DND-41 (cell line): ENCODE results near the gene PPP2R2D.

Source experiments
- ATAC-seq: fragments of 200-7000 bp; cut with Tn5 transposase; 3 replicates; pipeline ENCODE4 v1.9.1; 2021; ENCODE audit warnings: low read depth; ENCODE audit not compliant: insufficient read depth
- DNase-seq: peaks from one replicate; pipeline ENCODE4 v3.0.0-alpha.2; 2020
- H2AFZ ChIP-seq: 2 replicates; pipeline ENCODE4 v1.6.0; 2012; ENCODE audit warnings: low read depth, low read length
- H3K27ac ChIP-seq: 2 replicates; pipeline ENCODE4 v1.5.1; 2012; ENCODE audit warnings: low read length, inconsistent platforms
- H3K27me3 ChIP-seq: fragments of 200-600 bp; sonication (generic); 2 replicates; pipeline ENCODE4 v1.6.0; 2012; ENCODE audit warnings: low read length, mild to moderate bottlenecking, inconsistent platforms; ENCODE audit not compliant: insufficient read depth, poor library complexity
- H3K36me3 ChIP-seq: 2 replicates; pipeline ENCODE4 v1.5.1; 2012; ENCODE audit warnings: low read length, inconsistent platforms; ENCODE audit not compliant: insufficient read depth
- H3K4me1 ChIP-seq: 2 replicates; pipeline ENCODE4 v1.5.1; 2012; ENCODE audit warnings: mild to moderate bottlenecking, low read length; ENCODE audit not compliant: insufficient read depth
- H3K4me2 ChIP-seq: 2 replicates; pipeline ENCODE4 v1.6.0; 2012; ENCODE audit warnings: mild to moderate bottlenecking, moderate library complexity, low read length, inconsistent platforms; ENCODE audit not compliant: insufficient read depth
- H3K4me3 ChIP-seq, 2 experiments: fragments of 200-600 bp in 1 of 2; shearing (Covaris generic) in 1 of 2; 2 replicates each; pipeline ENCODE4 v1.5.1; 2012 to 2016; ENCODE audit warnings: inconsistent platforms in 2 of 2, low read length in 2 of 2, mild to moderate bottlenecking in 2 of 2, low read depth in 1 of 2, moderate library complexity in 1 of 2
- H3K79me2 ChIP-seq: 2 replicates; pipeline ENCODE4 v1.6.0; 2012; ENCODE audit warnings: low read length, inconsistent platforms; ENCODE audit not compliant: insufficient read depth
- H3K9ac ChIP-seq: 2 replicates; pipeline ENCODE4 v1.6.0; 2012; ENCODE audit warnings: low read depth, mild to moderate bottlenecking, inconsistent platforms, low read length, moderate library complexity
- H3K9me3 ChIP-seq: 2 replicates; pipeline ENCODE4 v1.5.1; 2012; ENCODE audit warnings: low read length, moderate library complexity, mild to moderate bottlenecking, inconsistent platforms; ENCODE audit not compliant: insufficient read depth, severe bottlenecking
- H4K20me1 ChIP-seq: 2 replicates; pipeline ENCODE4 v1.6.0; 2012; ENCODE audit warnings: low read length; ENCODE audit not compliant: insufficient read depth
- EZH2 ChIP-seq: IDR thresholded peaks from 3 replicates; pipeline ENCODE4 v1.6.1; 2012; ENCODE audit warnings: borderline replicate concordance, low read depth, mild to moderate bottlenecking, moderate library complexity, low read length, inconsistent platforms; ENCODE audit not compliant: severe bottlenecking
- TF ChIP-seq, protein P1 (sequence below): IDR thresholded peaks from 2 replicates; pipeline ENCODE4 v1.5.1; 2012; ENCODE audit warnings: borderline replicate concordance, low read length, moderate library complexity, mild to moderate bottlenecking; ENCODE audit not compliant: poor library complexity, severe bottlenecking; ENCODE audit errors: extremely low read depth

PPP2R2D gene

DNA sequence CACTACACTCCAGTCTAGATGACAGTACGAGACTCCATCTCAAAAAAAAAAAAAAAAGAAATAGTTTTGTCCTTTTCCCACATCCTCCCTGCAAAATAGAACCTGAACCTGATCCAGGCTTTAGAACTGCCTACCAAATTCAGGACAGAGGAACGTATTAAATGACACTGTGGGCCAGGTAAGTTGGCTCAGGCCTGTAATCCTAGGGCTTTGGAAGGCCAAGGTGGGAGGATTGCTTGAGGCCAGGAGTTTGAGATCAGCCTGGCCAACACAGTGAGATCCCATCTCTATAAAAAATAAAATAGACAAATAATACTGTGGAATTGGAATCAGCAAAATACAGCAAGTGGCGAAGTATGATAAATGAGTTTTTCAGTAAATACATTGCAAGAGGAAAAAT, 90.9 kb downstream of the PPP2R2D start:
- H4K20me1 ChIP-seq, result no peaks in the 10 kb centered on the region

DNA sequence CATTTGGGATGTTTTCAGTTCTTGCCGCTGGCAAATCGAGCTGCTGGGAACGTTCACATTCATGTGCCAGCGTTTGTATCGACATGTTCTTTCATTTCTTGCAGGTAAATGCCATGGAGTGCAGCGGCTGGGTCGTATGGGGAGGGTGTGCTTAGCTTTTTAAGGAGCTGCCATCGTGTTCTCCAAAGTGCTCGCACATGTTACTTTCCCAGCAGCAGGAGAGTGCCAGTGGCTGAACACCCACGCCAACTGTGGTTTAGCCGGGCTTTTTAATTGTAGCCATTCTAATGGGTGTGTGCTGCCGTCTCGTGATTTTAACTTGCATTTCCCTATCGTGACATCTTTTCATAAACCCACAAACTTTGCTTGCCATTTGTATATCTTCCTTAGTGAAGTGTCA, 92.5 kb downstream of the PPP2R2D start:
- H2AFZ ChIP-seq, result no peak overlapping the region
- H3K9ac ChIP-seq, result no peak overlapping the region
- no peaks in the 10 kb centered on the region for H3K36me3 ChIP-seq
- no peak for DNase-seq
- ATAC-seq, result no peak
- no peaks in the 10 kb centered on the region for H3K4me1 ChIP-seq
- TF ChIP-seq EZH2, result no peak
- TF ChIP-seq, protein P1, sequence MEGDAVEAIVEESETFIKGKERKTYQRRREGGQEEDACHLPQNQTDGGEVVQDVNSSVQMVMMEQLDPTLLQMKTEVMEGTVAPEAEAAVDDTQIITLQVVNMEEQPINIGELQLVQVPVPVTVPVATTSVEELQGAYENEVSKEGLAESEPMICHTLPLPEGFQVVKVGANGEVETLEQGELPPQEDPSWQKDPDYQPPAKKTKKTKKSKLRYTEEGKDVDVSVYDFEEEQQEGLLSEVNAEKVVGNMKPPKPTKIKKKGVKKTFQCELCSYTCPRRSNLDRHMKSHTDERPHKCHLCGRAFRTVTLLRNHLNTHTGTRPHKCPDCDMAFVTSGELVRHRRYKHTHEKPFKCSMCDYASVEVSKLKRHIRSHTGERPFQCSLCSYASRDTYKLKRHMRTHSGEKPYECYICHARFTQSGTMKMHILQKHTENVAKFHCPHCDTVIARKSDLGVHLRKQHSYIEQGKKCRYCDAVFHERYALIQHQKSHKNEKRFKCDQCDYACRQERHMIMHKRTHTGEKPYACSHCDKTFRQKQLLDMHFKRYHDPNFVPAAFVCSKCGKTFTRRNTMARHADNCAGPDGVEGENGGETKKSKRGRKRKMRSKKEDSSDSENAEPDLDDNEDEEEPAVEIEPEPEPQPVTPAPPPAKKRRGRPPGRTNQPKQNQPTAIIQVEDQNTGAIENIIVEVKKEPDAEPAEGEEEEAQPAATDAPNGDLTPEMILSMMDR, result no peak
- no peak overlapping the region for H3K27ac ChIP-seq
- no peak overlapping the region for H3K4me3 ChIP-seq
- no peaks in the 10 kb centered on the region for H3K79me2 ChIP-seq
- no peaks in the 10 kb centered on the region for H4K20me1 ChIP-seq
- H3K27me3 ChIP-seq, result no peaks in the 10 kb centered on the region
- H3K9me3 ChIP-seq, result no peaks in the 10 kb centered on the region
- H3K4me2 ChIP-seq, result no peak overlapping the region

More for the DNA sequence above, 90.9 kb downstream of the PPP2R2D start:
- ATAC-seq, result no peak
- no peak overlapping the region for H3K27ac ChIP-seq
- H3K36me3 ChIP-seq, result no peaks in the 10 kb centered on the region
- no peaks in the 10 kb centered on the region for H3K79me2 ChIP-seq
- H3K9me3 ChIP-seq, result no peaks in the 10 kb centered on the region
- no peaks in the 10 kb centered on the region for H3K4me1 ChIP-seq
- TF ChIP-seq EZH2, result no peak
- TF ChIP-seq, protein P1, result no peak
- no peak overlapping the region for H3K4me2 ChIP-seq
- no peak overlapping the region for H3K4me3 ChIP-seq
- DNase-seq, result no peak
- H3K9ac ChIP-seq, result no peak overlapping the region
- no peaks in the 10 kb centered on the region for H3K27me3 ChIP-seq
- H2AFZ ChIP-seq, result no peak overlapping the region

DNA sequence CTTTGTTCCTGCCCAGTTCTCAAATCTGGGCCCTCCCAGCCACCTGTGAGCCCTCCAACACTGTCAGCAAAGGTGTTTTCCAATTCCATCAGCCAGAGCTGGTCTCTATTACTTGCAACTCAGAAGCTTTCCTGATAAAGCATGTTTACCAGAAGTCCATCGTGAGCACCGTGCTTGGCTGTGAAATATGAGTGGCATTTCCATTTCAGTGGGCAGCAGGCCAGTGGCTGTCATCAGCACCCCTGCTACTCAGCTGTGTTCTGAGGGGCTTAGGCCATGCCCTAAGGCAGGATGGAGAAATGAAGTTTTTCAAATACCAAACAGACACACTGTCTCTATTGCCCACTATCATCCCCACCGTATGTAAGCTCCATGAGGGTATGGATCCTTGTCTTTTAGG, 93.6 kb downstream of the PPP2R2D start:
- no peaks in the 10 kb centered on the region for H3K9me3 ChIP-seq
- ATAC-seq, result no peak
- no peaks in the 10 kb centered on the region for H3K4me1 ChIP-seq

More for the DNA sequence above, 93.6 kb downstream of the PPP2R2D start:
- Histone ChIP-seq H3K4me3 (no peak overlapping the region), H2AFZ (no peak overlapping the region), H3K9ac (no peak overlapping the region), H3K27me3 (no peaks in the 10 kb centered on the region), H3K4me2 (no peak overlapping the region), H4K20me1 (no peaks in the 10 kb centered on the region), H3K27ac (no peak overlapping the region), H3K79me2 (no peaks in the 10 kb centered on the region), H3K36me3 (no peaks in the 10 kb centered on the region)
- TF ChIP-seq, protein P1, result no peak
- no peak for TF ChIP-seq EZH2
- DNase-seq, result no peak
